RPMI8226 (cell line): Measurements from ENCODE around the gene CMPK1.

Source experiments
- DNase-seq: peaks from one replicate; pipeline ENCODE4 v3.0.0-alpha.2; 2015

Gene CMPK1

GRCh38 chr1:47424336-47424982 lies 90.9 kb downstream of the CMPK1 start:
- DNase-seq: peak; percentile 43
